K562 (cell line): ENCODE results near the gene ARHGAP24. TPM values are rescaled to one million over a fixed set of nuclear protein-coding genes. Genes with fewer than 3 reads are reported as not detected.

Source experiments
- ATAC-seq: fragments of 200-7000 bp; cut with Tn5 transposase; 3 replicates; pipeline ENCODE4 v1.9.1; 2020; ENCODE audit warnings: moderate library complexity
- BruUV-seq: library from RNA; stranded (reverse); fragments of 400-500 nt; replicated peaks from 2 replicates; lab custom pipeline; 2021; lab: Mats Ljungman, UMichigan
- CTCF ChIA-PET: fragments of 300-600 bp; formaldehyde crosslinking; extraction: SDS; loops from one replicate; lab custom pipeline; 2021; ENCODE audit warnings: low intra/inter-chr PET ratio; lab: Yijun Ruan, JAX
- POLR2A ChIA-PET: fragments of 300-600, 350-650 bp; sonication (Branson Sonifier 250); formaldehyde crosslinking; extraction: SDS; loops from one replicate; lab custom pipeline; 2021; ENCODE audit warnings: antibody characterized with exemption, inconsistent platforms; lab: Yijun Ruan, JAX
- DNase-seq, 4 experiments: peaks; one replicate each; pipeline versions ENCODE4 v3.0.0 to v3.0.0-alpha.2; 2011 to 2018; ENCODE audit warnings: low spot score in 3 of 4, mixed read lengths in 3 of 4; ENCODE audit errors: extremely low read depth in 1 of 4
- FAIRE-seq: peaks from 2 replicates; lab custom pipeline; 2011; peaks lifted over from hg19 to GRCh38; lab: Jason Lieb, UNC
- H2AFZ ChIP-seq: 2 replicates; pipeline ENCODE4 v1.6.0; 2011; ENCODE audit warnings: low read depth, low read length, control low read depth, inconsistent platforms
- H3K27ac ChIP-seq: fragments of 200-600 bp; 3 replicates; pipeline ENCODE4 v1.8.0; 2011; ENCODE audit warnings: low read depth, mild to moderate bottlenecking, control low read depth, inconsistent platforms, low read length, moderate library complexity, mixed read lengths; ENCODE audit errors: extremely low read depth
- H3K27me3 ChIP-seq, 2 experiments: fragments of 300-600 bp in 1 of 2; 2 replicates in 1 of 2; 3 replicates in 1 of 2; pipeline versions ENCODE4 v1.6.0 to v1.8.0; 2011; ENCODE audit warnings: inconsistent platforms in 2 of 2, low read length in 2 of 2, mild to moderate bottlenecking in 1 of 2, mixed read lengths in 1 of 2, moderate library complexity in 1 of 2; ENCODE audit not compliant: control insufficient read depth in 2 of 2, insufficient read depth in 2 of 2
- H3K36me3 ChIP-seq: fragments of 300-600 bp; 3 replicates; pipeline ENCODE4 v1.8.0; 2011; ENCODE audit warnings: mild to moderate bottlenecking, low read length, inconsistent platforms; ENCODE audit not compliant: control insufficient read depth, insufficient read depth
- H3K4me1 ChIP-seq, 2 experiments: fragments of 200-600 bp in 1 of 2; replicated peaks in 1 of 2; 2 replicates in 1 of 2; 3 replicates in 1 of 2; pipeline versions ENCODE4 v1.5.1 to v1.8.0; 2011; ENCODE audit warnings: inconsistent platforms in 2 of 2, low read length in 2 of 2, mild to moderate bottlenecking in 1 of 2, mixed read lengths in 1 of 2, moderate library complexity in 1 of 2; ENCODE audit not compliant: control insufficient read depth in 2 of 2, insufficient read depth in 2 of 2
- H3K4me2 ChIP-seq: 2 replicates; pipeline ENCODE4 v1.6.1; 2011; ENCODE audit warnings: low read length, control low read depth, inconsistent platforms, mixed read lengths; ENCODE audit not compliant: insufficient read depth
- H3K4me3 ChIP-seq: fragments of 200-600 bp; sonication (generic), shearing (Covaris generic); 2 replicates; pipeline ENCODE4 v1.5.1; 2016; ENCODE audit warnings: control low read depth, inconsistent platforms
- H3K79me2 ChIP-seq: fragments of 200-600 bp; 3 replicates; pipeline ENCODE4 v1.8.0; 2011; ENCODE audit warnings: low read length, inconsistent platforms; ENCODE audit not compliant: control insufficient read depth, insufficient read depth
- H3K9ac ChIP-seq, 2 experiments: 2 replicates each; pipeline versions ENCODE4 v1.6.0 to v1.6.1; 2011; ENCODE audit warnings: low read depth in 2 of 2, low read length in 2 of 2, control low read depth in 1 of 2, inconsistent platforms in 1 of 2, mild to moderate bottlenecking in 1 of 2, mixed read lengths in 1 of 2; ENCODE audit not compliant: insufficient read depth in 1 of 2
- H3K9me1 ChIP-seq: one replicate; pipeline ENCODE4 v1.6.0; 2011; ENCODE audit warnings: inconsistent platforms, mild to moderate bottlenecking, low read length, moderate library complexity; ENCODE audit not compliant: control insufficient read depth, insufficient read depth
- H3K9me3 ChIP-seq: replicated peaks from 2 replicates; pipeline ENCODE4 v1.5.1; 2011; ENCODE audit warnings: low read depth, low read length, inconsistent platforms; ENCODE audit not compliant: control insufficient read depth, insufficient read depth
- H4K20me1 ChIP-seq: replicated peaks from 2 replicates; pipeline ENCODE4 v1.6.1; 2011; ENCODE audit warnings: low read length, inconsistent platforms, mixed read lengths; ENCODE audit not compliant: control insufficient read depth, insufficient read depth
- CBFA2T3 ChIP-seq: fragments of 450-650 bp; IDR thresholded peaks from 2 replicates; pipeline ENCODE4 v1.6.1; 2017
- CHCHD3 ChIP-seq: fragments of 250-450 bp; sonication (Bioruptor Pico); IDR thresholded peaks from 2 replicates; pipeline ENCODE4 v2.1.2; 2022; ENCODE audit warnings: mild to moderate bottlenecking
- CTBP1 ChIP-seq: fragments of 450-650 bp; IDR thresholded peaks from 2 replicates; pipeline ENCODE4 v1.6.1; 2016; ENCODE audit warnings: borderline replicate concordance
- CXXC5 ChIP-seq: fragments of 250-450 bp; sonication (Bioruptor Pico); IDR thresholded peaks from 2 replicates; pipeline ENCODE4 v1.8.0; 2022; ENCODE audit warnings: inconsistent platforms, mild to moderate bottlenecking, moderate library complexity
- E2F5 ChIP-seq: sonication (generic); formaldehyde crosslinking; IDR thresholded peaks from 2 replicates; pipeline ENCODE4 v1.8.0; 2022; ENCODE audit warnings: mild to moderate bottlenecking, missing genetic modification reagents
- FOXM1 ChIP-seq, 2 experiments: fragments of 450-650 bp in 1 of 2; sonication (generic) in 1 of 2; formaldehyde crosslinking in 1 of 2; IDR thresholded peaks; 2 replicates each; pipeline versions ENCODE4 v1.6.1 to v1.9.0; 2017 to 2022; ENCODE audit warnings: low read depth in 2 of 2, mild to moderate bottlenecking in 2 of 2, missing genetic modification reagents in 1 of 2, moderate library complexity in 1 of 2
- KHSRP ChIP-seq: fragments of 450-650 bp; IDR thresholded peaks from 2 replicates; pipeline ENCODE4 v1.6.1; 2017
- NONO ChIP-seq, 2 experiments: fragments of 200-400 bp in 1 of 2; fragments of 450-650 bp in 1 of 2; formaldehyde crosslinking in 1 of 2; IDR thresholded peaks; 2 replicates each; pipeline ENCODE4 v1.6.1; 2017; ENCODE audit warnings: low read depth in 2 of 2, mild to moderate bottlenecking in 2 of 2, moderate library complexity in 2 of 2, low read length in 1 of 2
- PHTF2 ChIP-seq: fragments of 250-450 bp; sonication (Bioruptor Pico); IDR thresholded peaks from 2 replicates; pipeline ENCODE4 v1.5.0; 2021; ENCODE audit warnings: mild to moderate bottlenecking
- RAD21 ChIP-seq, 2 experiments: fragments of 250-450 bp in 1 of 2; fragments of 450-650 bp in 1 of 2; sonication (Bioruptor Pico) in 1 of 2; formaldehyde crosslinking in 1 of 2; IDR thresholded peaks in 1 of 2; conservative IDR thresholded peaks in 1 of 2; 2 replicates each; pipeline versions ENCODE4 v1.4.0 to v1.8.0; 2020 to 2022; ENCODE audit warnings: mild to moderate bottlenecking in 2 of 2, moderate library complexity in 1 of 2
- XRCC4 ChIP-seq: IDR thresholded peaks from one replicate; pipeline ENCODE4 v1.6.1; 2011; ENCODE audit not compliant: insufficient read depth, insufficient read length; ENCODE audit errors: extremely low read depth
- ZNF347 ChIP-seq: fragments of 450-650 bp; formaldehyde crosslinking; IDR thresholded peaks from 2 replicates; pipeline ENCODE4 v1.4.0; 2020; ENCODE audit warnings: low read depth, mild to moderate bottlenecking, moderate library complexity
- ZNF655 ChIP-seq: fragments of 250-450 bp; sonication (Bioruptor Pico); IDR thresholded peaks from 2 replicates; pipeline ENCODE4 v1.5.0; 2021
- ZNF717 ChIP-seq: fragments of 250-450 bp; sonication (Bioruptor Pico); IDR thresholded peaks from 2 replicates; pipeline ENCODE4 v1.5.0; 2021
- ZNF764 ChIP-seq: fragments of 250-450 bp; sonication (Bioruptor Pico); IDR thresholded peaks from 2 replicates; pipeline ENCODE4 v1.4.0; 2020; ENCODE audit warnings: low read depth, mild to moderate bottlenecking, moderate library complexity
- ZNF830 ChIP-seq: fragments of 250-450 bp; sonication (Bioruptor Pico); IDR thresholded peaks from 2 replicates; pipeline ENCODE4 v1.5.0; 2021; ENCODE audit warnings: mild to moderate bottlenecking
- WGBS: fragments of 100-300 bp; shearing (Covaris generic); methylation state at CpG from one replicate; pipeline ENCODE4 v1.1.6; 2016; ENCODE audit warnings: low coverage, mixed read lengths; ENCODE audit not compliant: insufficient coverage; ENCODE audit errors: missing lambda C conversion rate; 5-methylcytosine and 5-hydroxymethylcytosine counted together
- in situ Hi-C: fragments of 300-500 bp; cut with MboI; formaldehyde crosslinking; loops from 4 replicates; pipeline ENCODE4 v1.15.0; 2018; ENCODE audit warnings: inconsistent platforms, mixed read lengths
- intact Hi-C: fragments of 100-400 bp; cut with micrococcal nuclease; formaldehyde crosslinking; loops from 2 replicates; pipeline ENCODE4 v1.14.2; 2022
- polyA plus RNA-seq, 8 experiments: library from polyadenylated mRNA; depleted of rRNA in 4 of 8; stranded (reverse) in 5 of 8; unstranded in 3 of 8; fragments of >200 nt; fragmentation: Nextera tagmentation in 2 of 8; fragmentation: Illumina TruSeq in 1 of 8; extraction: Ambion mirVana in 2 of 8; extraction: Trizol in 1 of 8; gene quantifications; 2 replicates each; pipeline versions ENCODE4 v1.2.1 to v1.2.3, GENCODE V29; 2011 to 2014; ENCODE audit warnings: inconsistent platforms in 1 of 8, missing spikeins in 1 of 8
- total RNA-seq, 7 experiments: library from RNA; depleted of rRNA in 6 of 7; stranded (reverse); fragments of >200 nt in 6 of 7; fragmentation: Illumina TruSeq in 2 of 7; extraction: Trizol in 2 of 7; gene quantifications; 2 replicates each; pipeline versions ENCODE4 v1.2.1 to v1.2.3, GENCODE V29; 2011 to 2021; ENCODE audit warnings: low replicate concordance in 1 of 7
- TF ChIP-seq, protein P1 (sequence below): fragments of 450-650 bp; IDR thresholded peaks from 2 replicates; pipeline ENCODE4 v1.6.1; 2016; ENCODE audit warnings: mild to moderate bottlenecking

The ARHGAP24 gene
- total and polyA plus RNA-seq, 9 of the 15 experiments (the other 6 are each of a cell fraction or from before 2014, with no cell fraction given) = 8.0 to 22.6 (median 14.0) TPM

- no peak for TF ChIP-seq ZNF764
- TF ChIP-seq, all 486 proteins: peak for 0
Measured at GRCh38 chr4:85637778-85638177, 162.8 kb downstream of the ARHGAP24 start (continued).

DNA sequence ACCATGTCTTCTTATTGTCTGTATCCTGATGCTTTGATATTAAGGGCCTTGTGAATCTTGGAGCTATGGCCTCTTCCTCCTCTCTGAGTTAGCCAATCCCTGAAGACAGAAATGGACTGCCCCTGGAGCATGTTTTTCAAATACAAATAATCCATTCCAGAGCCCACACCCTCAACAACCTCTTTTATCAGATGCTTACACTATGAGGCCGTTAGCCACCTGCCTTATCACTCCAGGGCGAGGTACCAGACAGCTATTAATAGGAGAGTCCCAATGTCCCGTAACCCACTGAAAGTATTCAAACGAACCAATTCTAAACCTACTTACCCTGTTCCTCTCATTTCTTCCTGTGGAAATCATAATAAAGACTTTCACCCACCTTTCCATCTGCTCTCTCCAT lies 165.0 kb downstream of the ARHGAP24 start:
- no peak overlapping the region for H2AFZ ChIP-seq
- no peaks in the 10 kb centered on the region for H3K27me3 ChIP-seq
- H4K20me1 ChIP-seq = no peaks in the 10 kb centered on the region
- WGBS = 0% methylated on average over 4 of the region's 4 CpGs
- POLR2A ChIA-PET = no interaction called here
- H3K9ac ChIP-seq = no peak overlapping the region
- no TSS peak for BruUV-seq
- no peak overlapping the region for H3K4me3 ChIP-seq
- in situ Hi-C loops (no loop called here), intact Hi-C loops (no loop called here)
- CTCF ChIA-PET = no interaction called here
- no peak overlapping the region; the same call in 2 of the 3 replicates for H3K27ac ChIP-seq
- H3K9me3 ChIP-seq = no peaks in the 10 kb centered on the region
- H3K9me1 ChIP-seq = no peaks in the 10 kb centered on the region
- peaks cover 0 to 3% of the 10 kb centered on the region in 2 experiments; a peak in 3 of 5 replicates for H3K4me1 ChIP-seq
- no peaks in the 10 kb centered on the region for H3K36me3 ChIP-seq
- DNase-seq (peak in 2 of 4 experiments; percentile 18 to 55), FAIRE-seq (peak; percentile 67), ATAC-seq (peak; percentile 76)
- H3K79me2 ChIP-seq = peaks cover 4% of the 10 kb centered on the region; the same call in 2 of the 3 replicates
- H3K4me2 ChIP-seq = peak overlapping the region; percentile 17; the same call in 1 of the 2 replicates
- TF ChIP-seq CTBP1 (0 out of 2 replicates have a peak, but pooled peaks have one; percentile 35), XRCC4 (no peak), CXXC5 (peak; percentile 49), ZNF347 (CRISPR knock-in tag) (no peak), RAD21 (CRISPR knock-in tag; conservative IDR thresholded peaks at IDR 0.05 in 1 of 2, IDR thresholded peaks at IDR 0.05 in 1 of 2) (no peak), ZNF655 (no peak), NONO (IDR thresholded peaks at IDR 0.05; ENCODE audit: low read depth in 2 of 2, low read length in 1 of 2) (no peak), PHTF2 (CRISPR knock-in tag) (no peak), E2F5 (CRISPR knock-in tag) (no peak), ZNF830 (CRISPR knock-in tag) (no peak), FOXM1 (IDR thresholded peaks at IDR 0.05; ENCODE audit: low read depth) (peak; percentile 84), FOXM1 (CRISPR knock-in tag; IDR thresholded peaks at IDR 0.05; ENCODE audit: low read depth) (no peak), KHSRP (no peak), CBFA2T3 (peak; percentile 68), ZNF717 (CRISPR knock-in tag) (no peak), CHCHD3 (CRISPR knock-in tag) (no peak)
- TF ChIP-seq, protein P1, sequence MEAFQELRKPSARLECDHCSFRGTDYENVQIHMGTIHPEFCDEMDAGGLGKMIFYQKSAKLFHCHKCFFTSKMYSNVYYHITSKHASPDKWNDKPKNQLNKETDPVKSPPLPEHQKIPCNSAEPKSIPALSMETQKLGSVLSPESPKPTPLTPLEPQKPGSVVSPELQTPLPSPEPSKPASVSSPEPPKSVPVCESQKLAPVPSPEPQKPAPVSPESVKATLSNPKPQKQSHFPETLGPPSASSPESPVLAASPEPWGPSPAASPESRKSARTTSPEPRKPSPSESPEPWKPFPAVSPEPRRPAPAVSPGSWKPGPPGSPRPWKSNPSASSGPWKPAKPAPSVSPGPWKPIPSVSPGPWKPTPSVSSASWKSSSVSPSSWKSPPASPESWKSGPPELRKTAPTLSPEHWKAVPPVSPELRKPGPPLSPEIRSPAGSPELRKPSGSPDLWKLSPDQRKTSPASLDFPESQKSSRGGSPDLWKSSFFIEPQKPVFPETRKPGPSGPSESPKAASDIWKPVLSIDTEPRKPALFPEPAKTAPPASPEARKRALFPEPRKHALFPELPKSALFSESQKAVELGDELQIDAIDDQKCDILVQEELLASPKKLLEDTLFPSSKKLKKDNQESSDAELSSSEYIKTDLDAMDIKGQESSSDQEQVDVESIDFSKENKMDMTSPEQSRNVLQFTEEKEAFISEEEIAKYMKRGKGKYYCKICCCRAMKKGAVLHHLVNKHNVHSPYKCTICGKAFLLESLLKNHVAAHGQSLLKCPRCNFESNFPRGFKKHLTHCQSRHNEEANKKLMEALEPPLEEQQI = peak; percentile 32; the same call in 1 of the 2 replicates
